Central memory CD4-positive, alpha-beta T cell (primary cell): ENCODE results near the gene CDH23.
"Not testable (repeated sequence)": the region's sequence is repeated elsewhere in the genome, so short reads cannot be mapped to it uniquely, and the experiment has no call there.

ENCODE experiments used
- DNase-seq: peaks from one replicate; pipeline ENCODE4 v3.0.0; 2022
- total RNA-seq, 3 experiments: gene quantifications; one replicate each; lab custom pipeline; 2026; lab: John Stamatoyannopoulos, UW

CDH23 gene
- 3.5 to 34.3 (median 4.8) reads per million in 3 experiments for total RNA-seq

- DNase-seq = no peak
Observed at GRCh38 chr10:71396711-71397295, at the start of gene CDH23. CDH23 (plus strand) TSS chr10:71396920; CDS start chr10:71439832, 42,912 bp downstream.

- DNase-seq = no peak
Observed at GRCh38 chr10:71347587-71348395, 48.9 kb upstream of the CDH23 start.

- DNase-seq = no peak
Observed at GRCh38 chr10:71348850-71349249, 47.9 kb upstream of the CDH23 start.

GRCh38 chr10:71349406-71349805, 47.3 kb upstream of the CDH23 start:
- DNase-seq = no peak

- DNase-seq = no peak
Observed at GRCh38 chr10:71351087-71351486, 45.6 kb upstream of the CDH23 start.

GRCh38 chr10:71351628-71352319, 44.9 kb upstream of the CDH23 start:
- DNase-seq = no peak

- DNase-seq = no peak
Observed at GRCh38 chr10:71353639-71354038, 43.1 kb upstream of the CDH23 start.

GRCh38 chr10:71354776-71355175, 41.9 kb upstream of the CDH23 start:
- DNase-seq = no peak

GRCh38 chr10:71355886-71356285, 40.8 kb upstream of the CDH23 start:
- DNase-seq = no peak

GRCh38 chr10:71357792-71358265, 38.9 kb upstream of the CDH23 start:
- DNase-seq = no peak

GRCh38 chr10:71358277-71358676, 38.4 kb upstream of the CDH23 start:
- no peak for DNase-seq

- not testable (repeated sequence) for DNase-seq
Observed at GRCh38 chr10:71358906-71359305, 37.8 kb upstream of the CDH23 start.

GRCh38 chr10:71359364-71360046, 37.2 kb upstream of the CDH23 start:
- DNase-seq = no peak

GRCh38 chr10:71360735-71361134, 36.0 kb upstream of the CDH23 start:
- DNase-seq = no peak

- no peak for DNase-seq
Observed at GRCh38 chr10:71361581-71361980, 35.1 kb upstream of the CDH23 start.

- DNase-seq = no peak
Observed at GRCh38 chr10:71362141-71362540, 34.6 kb upstream of the CDH23 start.

- DNase-seq = no peak
Observed at GRCh38 chr10:71363936-71364335, 32.8 kb upstream of the CDH23 start.

- DNase-seq = no peak
Observed at GRCh38 chr10:71365366-71365765, 31.4 kb upstream of the CDH23 start.

- no peak for DNase-seq
Observed at GRCh38 chr10:71366690-71367089, 30.0 kb upstream of the CDH23 start.

- no peak for DNase-seq
Observed at GRCh38 chr10:71367271-71367670, 29.4 kb upstream of the CDH23 start.

GRCh38 chr10:71368176-71368575, 28.5 kb upstream of the CDH23 start:
- no peak for DNase-seq

- no peak for DNase-seq
Observed at GRCh38 chr10:71368643-71369042, 28.1 kb upstream of the CDH23 start.

GRCh38 chr10:71369602-71370001, 27.1 kb upstream of the CDH23 start:
- no peak for DNase-seq
